Astrocyte (in vitro differentiated cells and primary cell): ENCODE measurements around the gene PKHD1.

Experiments
- CTCF ChIP-seq: IDR thresholded peaks from 2 replicates; pipeline ENCODE4 v1.5.1; 2011; ENCODE audit warnings: low read depth, mild to moderate bottlenecking, inconsistent platforms, low read length, moderate library complexity; ENCODE audit not compliant: insufficient read depth
- EZH2 ChIP-seq: IDR thresholded peaks from 2 replicates; pipeline ENCODE4 v1.6.1; 2012; ENCODE audit warnings: mild to moderate bottlenecking, low read length, inconsistent platforms; ENCODE audit not compliant: insufficient read depth

GRCh38 chr6:51824940-51825339 lies 262.5 kb downstream of the PKHD1 start:
- no peak for TF ChIP-seq CTCF
- no peak for TF ChIP-seq EZH2
